HG03103 (cell line): ENCODE data around the gene WDR87.
"Not testable (repeated sequence)": the region's sequence is repeated elsewhere in the genome, so short reads cannot be mapped to it uniquely, and the experiment has no call there.

ENCODE experiments used
- ATAC-seq: cut with Tn5 transposase; IDR thresholded peaks from one replicate; pipeline ENCODE4 v1.9.1; 2021; ENCODE audit warnings: low read depth; ENCODE audit not compliant: unreplicated experiment

The WDR87 gene

GRCh38 chr19:37931881-37932655, 25.7 kb upstream of the WDR87 start:
- ATAC-seq: no peak

- no peak for ATAC-seq
These were observed 24.0 kb upstream of the WDR87 start for GRCh38 chr19:37930416-37930815.

- ATAC-seq: no peak
These were observed 23.0 kb upstream of the WDR87 start for GRCh38 chr19:37929355-37929923.

- peak; percentile 72 for ATAC-seq
These were observed 22.3 kb upstream of the WDR87 start for GRCh38 chr19:37928527-37929286.

GRCh38 chr19:37926711-37927110, 20.3 kb upstream of the WDR87 start:
- no peak for ATAC-seq

GRCh38 chr19:37926255-37926654, 19.9 kb upstream of the WDR87 start:
- ATAC-seq: no peak

GRCh38 chr19:37925212-37925611, 18.8 kb upstream of the WDR87 start:
- ATAC-seq: no peak

GRCh38 chr19:37924573-37924972, 18.2 kb upstream of the WDR87 start:
- ATAC-seq: not testable (repeated sequence)

- no peak for ATAC-seq
These were observed 14.4 kb upstream of the WDR87 start for GRCh38 chr19:37920591-37921450.

GRCh38 chr19:37914908-37915307, 8.5 kb upstream of the WDR87 start:
- no peak for ATAC-seq

- no peak for ATAC-seq
These were observed 3.3 kb upstream of the WDR87 start for GRCh38 chr19:37909661-37910199.

- no peak for ATAC-seq
These were observed 1.5 kb upstream of the WDR87 start for GRCh38 chr19:37907735-37908455.

GRCh38 chr19:37906869-37907734, 708 bp upstream of the WDR87 start, which contains the start of gene SIPA1L3:
Gene SIPA1L3 (plus strand): TSS chr19:37907208. CDS start chr19:38081566, 174,358 bp downstream.
- peak; percentile 85 for ATAC-seq

GRCh38 chr19:37903096-37903495, 3.3 kb downstream of the WDR87 start:
- no peak for ATAC-seq

GRCh38 chr19:37902668-37903067, 3.7 kb downstream of the WDR87 start:
- no peak for ATAC-seq

GRCh38 chr19:37899966-37900365, 6.4 kb downstream of the WDR87 start:
- no peak for ATAC-seq

GRCh38 chr19:37899453-37899852, 6.9 kb downstream of the WDR87 start:
- no peak for ATAC-seq

GRCh38 chr19:37896180-37896579, 10.2 kb downstream of the WDR87 start:
- ATAC-seq: no peak
